HepG2 (cell line): ENCODE results near the gene NLRP13.

Source experiments
- ATRX ChIP-seq: sonication (generic); formaldehyde crosslinking; IDR thresholded peaks from 2 replicates; pipeline ENCODE4 v1.4.0; 2020; ENCODE audit warnings: missing genetic modification reagents, borderline replicate concordance
- FOSL1 ChIP-seq: sonication (generic); formaldehyde crosslinking; IDR thresholded peaks from 2 replicates; pipeline ENCODE4 v1.9.0; 2021; ENCODE audit warnings: missing genetic modification reagents, borderline replicate concordance
- JUND ChIP-seq: sonication (generic); formaldehyde crosslinking; IDR thresholded peaks from 2 replicates; pipeline ENCODE4 v1.8.0; 2022; ENCODE audit warnings: mild to moderate bottlenecking, missing genetic modification reagents
- MAFF ChIP-seq: IDR thresholded peaks from 2 replicates; pipeline ENCODE4 v1.6.1; 2011; ENCODE audit warnings: low read depth, low read length, improper control_type of control experiment
- MTERF4 ChIP-seq: sonication (generic); formaldehyde crosslinking; IDR thresholded peaks from 2 replicates; pipeline ENCODE4 v1.8.0; 2023; ENCODE audit warnings: mild to moderate bottlenecking, missing genetic modification reagents
- PHF5A ChIP-seq: IDR thresholded peaks from one replicate; pipeline ENCODE4 v1.6.1; 2018; ENCODE audit warnings: low read depth, missing genetic modification reagents; ENCODE audit not compliant: unreplicated experiment
- POLR2A ChIP-seq, 2 experiments: IDR thresholded peaks; 2 replicates each; pipeline ENCODE4 v1.6.1; 2011; ENCODE audit warnings: low read depth in 2 of 2, low read length in 2 of 2, mild to moderate bottlenecking in 1 of 2, moderate library complexity in 1 of 2; ENCODE audit not compliant: insufficient read depth in 1 of 2
- SMYD3 ChIP-seq: sonication (generic); formaldehyde crosslinking; IDR thresholded peaks from 2 replicates; pipeline ENCODE4 v1.8.1; 2023; ENCODE audit warnings: mild to moderate bottlenecking, missing genetic modification reagents
- SOX13 ChIP-seq, 3 experiments: fragments of 450-650 bp in 1 of 3; sonication (generic) in 1 of 3; formaldehyde crosslinking in 1 of 3; IDR thresholded peaks in 2 of 3; conservative IDR thresholded peaks in 1 of 3; 2 replicates each; pipeline versions ENCODE4 v1.5.0 to v1.6.1; 2016 to 2020; ENCODE audit warnings: antibody characterized with exemption in 1 of 3, mild to moderate bottlenecking in 1 of 3, missing compliant biosample characterization in 1 of 3, missing genetic modification reagents in 1 of 3, moderate library complexity in 1 of 3
- STAT5B ChIP-seq: sonication (generic); formaldehyde crosslinking; IDR thresholded peaks from 2 replicates; pipeline ENCODE4 v1.4.0; 2020; ENCODE audit warnings: missing genetic modification reagents
- ZBTB46 ChIP-seq: sonication (generic); formaldehyde crosslinking; IDR thresholded peaks from 2 replicates; pipeline ENCODE4 v1.4.0; 2020; ENCODE audit warnings: mild to moderate bottlenecking, missing genetic modification reagents, borderline replicate concordance
- ZFP36L2 ChIP-seq: sonication (generic); formaldehyde crosslinking; IDR thresholded peaks from 2 replicates; pipeline ENCODE4 v1.4.0; 2020; ENCODE audit warnings: missing genetic modification reagents
- TF ChIP-seq, protein P1 (sequence below): sonication (generic); formaldehyde crosslinking; IDR thresholded peaks from 2 replicates; pipeline ENCODE4 v1.5.0; 2020; ENCODE audit warnings: mild to moderate bottlenecking, missing genetic modification reagents, moderate library complexity

DNA sequence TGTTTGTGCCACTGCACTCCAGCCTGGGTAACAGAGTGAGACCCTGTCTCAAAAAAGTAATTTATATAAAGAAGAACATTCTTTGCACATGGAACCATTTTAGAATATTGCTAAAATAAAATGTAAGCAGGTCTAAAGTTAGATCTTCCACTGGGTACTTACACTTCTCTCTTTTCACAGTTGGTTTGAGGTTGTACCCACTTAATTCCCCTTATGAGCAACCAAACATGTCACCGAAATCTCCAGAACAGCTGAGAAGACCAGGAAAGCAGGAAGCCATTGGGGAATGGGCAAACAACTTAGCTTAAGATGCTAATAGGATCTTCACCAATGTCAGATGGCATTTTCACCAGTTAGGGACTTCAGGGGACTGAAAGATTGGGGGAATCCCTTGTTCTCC, 77.0 kb downstream of the NLRP13 start:
- no peak for TF ChIP-seq PHF5A
- no peak for TF ChIP-seq FOSL1
- TF ChIP-seq POLR2A (IDR thresholded peaks at IDR 0.05; ENCODE audit: insufficient read depth in 1 of 2, low read depth in 2 of 2, low read length in 2 of 2): no peak
- TF ChIP-seq MAFF: no peak
- TF ChIP-seq STAT5B: no peak
- TF ChIP-seq MTERF4 (CRISPR knock-in tag): no peak
- no peak for TF ChIP-seq ATRX (CRISPR knock-in tag)
- TF ChIP-seq, protein P1, sequence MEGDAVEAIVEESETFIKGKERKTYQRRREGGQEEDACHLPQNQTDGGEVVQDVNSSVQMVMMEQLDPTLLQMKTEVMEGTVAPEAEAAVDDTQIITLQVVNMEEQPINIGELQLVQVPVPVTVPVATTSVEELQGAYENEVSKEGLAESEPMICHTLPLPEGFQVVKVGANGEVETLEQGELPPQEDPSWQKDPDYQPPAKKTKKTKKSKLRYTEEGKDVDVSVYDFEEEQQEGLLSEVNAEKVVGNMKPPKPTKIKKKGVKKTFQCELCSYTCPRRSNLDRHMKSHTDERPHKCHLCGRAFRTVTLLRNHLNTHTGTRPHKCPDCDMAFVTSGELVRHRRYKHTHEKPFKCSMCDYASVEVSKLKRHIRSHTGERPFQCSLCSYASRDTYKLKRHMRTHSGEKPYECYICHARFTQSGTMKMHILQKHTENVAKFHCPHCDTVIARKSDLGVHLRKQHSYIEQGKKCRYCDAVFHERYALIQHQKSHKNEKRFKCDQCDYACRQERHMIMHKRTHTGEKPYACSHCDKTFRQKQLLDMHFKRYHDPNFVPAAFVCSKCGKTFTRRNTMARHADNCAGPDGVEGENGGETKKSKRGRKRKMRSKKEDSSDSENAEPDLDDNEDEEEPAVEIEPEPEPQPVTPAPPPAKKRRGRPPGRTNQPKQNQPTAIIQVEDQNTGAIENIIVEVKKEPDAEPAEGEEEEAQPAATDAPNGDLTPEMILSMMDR: no peak
- TF ChIP-seq JUND (CRISPR knock-in tag): no peak
- no peak for TF ChIP-seq SMYD3 (CRISPR knock-in tag)
- TF ChIP-seq ZBTB46: no peak
- TF ChIP-seq ZFP36L2 (CRISPR knock-in tag): no peak
- no peak for TF ChIP-seq SOX13 (IDR thresholded peaks at IDR 0.05)
- no peak for TF ChIP-seq SOX13 (CRISPR knock-in tag; conservative IDR thresholded peaks at IDR 0.05 in 1 of 2, IDR thresholded peaks at IDR 0.05 in 1 of 2)
